Measurements from ENCODE around the gene KLHL22. TPM values are rescaled to one million over a fixed set of nuclear protein-coding genes. Genes with fewer than 3 reads are reported as not detected.

The KLHL22 gene
- total and polyA plus RNA-seq, 5 donors from 2014 or later = 40.1 to 55.6 (median 43.9) TPM

DNA sequence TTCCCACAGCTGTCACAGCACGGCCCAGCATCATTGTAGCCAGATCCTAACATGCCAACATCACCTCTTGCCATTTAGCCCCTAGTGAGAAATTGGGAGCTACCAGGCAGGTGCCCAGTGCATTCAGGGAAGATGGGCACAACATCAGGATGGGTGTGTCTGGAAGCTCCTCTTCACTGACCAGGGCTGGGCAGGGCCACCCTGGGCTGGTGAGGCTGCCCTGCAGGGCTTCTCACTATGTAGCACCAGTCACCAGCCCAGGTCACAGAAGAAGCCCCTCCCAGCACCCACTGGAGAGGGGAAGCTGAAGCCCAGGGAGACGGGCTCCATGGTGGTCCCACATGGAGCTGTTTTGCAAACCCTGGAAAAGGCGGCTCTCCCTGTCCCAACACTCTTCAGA is 87.8 kb downstream of the KLHL22 start:
- no peak for ATAC-seq (ENCODE audit: low read depth in 2 of 2)
- Histone ChIP-seq H3K36me3 (ENCODE audit: control insufficient read depth, insufficient read depth, low read length) (peaks cover 11% of the 10 kb centered on the region), H3K27me3 (ENCODE audit: control insufficient read depth, insufficient read depth, low read length) (no peaks in the 10 kb centered on the region), H3K4me1 (ENCODE audit: control insufficient read depth, insufficient read depth, low read length, poor library complexity, severe bottlenecking) (no peaks in the 10 kb centered on the region), H3K4me3 (ENCODE audit: low read depth, low read length) (no peak overlapping the region), H3K9me3 (ENCODE audit: control insufficient read depth in 2 of 2, low read length in 2 of 2) (no peaks in the 10 kb centered on the region), H3K27ac (ENCODE audit: insufficient read depth, low read length, poor library complexity, severe bottlenecking) (no peak overlapping the region)
- Mint-ChIP-seq H3K4me3 (no peak overlapping the region), H3K9me3 (peaks cover 0 to 2% (median 0%) of the 10 kb centered on the region in 7 donors), H3K27me3 (no peaks in the 10 kb centered on the region), H3K4me1 (peaks cover 4 to 11% (median 8%) of the 10 kb centered on the region in 4 donors), H3K36me3 (peaks cover 25% of the 10 kb centered on the region), H3K27ac (no peak overlapping the region)
- DNase-seq = no peak

- H3K36me3 ChIP-seq (ENCODE audit: control insufficient read depth, insufficient read depth, low read length) = peaks cover 16% of the 10 kb centered on the region
- H3K27ac Mint-ChIP-seq = no peak overlapping the region
- H3K27ac ChIP-seq (ENCODE audit: insufficient read depth, low read length, poor library complexity, severe bottlenecking) = no peak overlapping the region
- H3K4me3 ChIP-seq (ENCODE audit: low read depth, low read length) = no peak overlapping the region
- no peak for ATAC-seq (ENCODE audit: low read depth in 2 of 2)
- peaks cover 25% of the 10 kb centered on the region for H3K36me3 Mint-ChIP-seq
- H3K4me3 Mint-ChIP-seq = no peak overlapping the region
- H3K4me1 ChIP-seq (ENCODE audit: control insufficient read depth, insufficient read depth, low read length, poor library complexity, severe bottlenecking) = no peaks in the 10 kb centered on the region
- no peaks in the 10 kb centered on the region for H3K27me3 Mint-ChIP-seq
- H3K27me3 ChIP-seq (ENCODE audit: control insufficient read depth, insufficient read depth, low read length) = no peaks in the 10 kb centered on the region
- H3K9me3 ChIP-seq (ENCODE audit: control insufficient read depth in 2 of 2, low read length in 2 of 2) = no peaks in the 10 kb centered on the region
- peaks cover 4 to 11% (median 8%) of the 10 kb centered on the region in 4 donors for H3K4me1 Mint-ChIP-seq
- peaks cover 0 to 2% (median 0%) of the 10 kb centered on the region in 7 donors for H3K9me3 Mint-ChIP-seq
- DNase-seq = no peak
Observed at GRCh38 chr22:20406686-20407408, 88.7 kb downstream of the KLHL22 start.

DNA sequence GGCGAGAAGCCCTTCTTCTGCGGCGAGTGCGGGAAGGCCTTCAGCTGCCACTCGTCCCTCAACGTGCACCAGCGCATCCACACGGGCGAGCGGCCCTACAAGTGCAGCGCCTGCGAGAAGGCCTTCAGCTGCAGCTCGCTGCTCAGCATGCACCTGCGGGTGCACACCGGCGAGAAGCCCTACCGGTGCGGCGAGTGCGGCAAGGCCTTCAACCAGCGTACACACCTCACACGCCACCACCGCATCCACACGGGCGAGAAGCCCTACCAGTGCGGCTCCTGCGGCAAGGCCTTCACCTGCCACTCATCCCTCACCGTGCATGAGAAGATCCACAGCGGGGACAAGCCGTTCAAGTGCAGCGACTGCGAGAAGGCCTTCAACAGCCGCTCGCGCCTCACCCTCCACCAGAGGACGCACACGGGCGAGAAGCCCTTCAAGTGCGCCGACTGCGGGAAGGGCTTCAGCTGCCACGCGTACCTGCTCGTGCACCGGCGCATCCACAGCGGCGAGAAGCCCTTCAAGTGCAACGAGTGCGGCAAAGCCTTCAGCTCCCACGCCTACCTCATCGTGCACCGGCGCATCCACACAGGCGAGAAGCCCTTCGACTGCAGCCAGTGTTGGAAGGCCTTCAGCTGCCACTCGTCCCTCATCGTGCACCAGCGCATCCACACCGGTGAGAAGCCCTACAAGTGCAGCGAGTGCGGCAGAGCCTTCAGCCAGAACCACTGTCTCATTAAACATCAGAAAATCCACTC is 89.5 kb downstream of the KLHL22 start:
- ATAC-seq (ENCODE audit: low read depth in 2 of 2) = no peak
- H3K27me3 ChIP-seq (ENCODE audit: control insufficient read depth, insufficient read depth, low read length) = no peaks in the 10 kb centered on the region
- peaks cover 25% of the 10 kb centered on the region for H3K36me3 Mint-ChIP-seq
- no peaks in the 10 kb centered on the region for H3K9me3 ChIP-seq (ENCODE audit: control insufficient read depth in 2 of 2, low read length in 2 of 2)
- no peaks in the 10 kb centered on the region for H3K27me3 Mint-ChIP-seq
- peaks cover 18% of the 10 kb centered on the region for H3K36me3 ChIP-seq (ENCODE audit: control insufficient read depth, insufficient read depth, low read length)
- no peak overlapping the region for H3K4me3 Mint-ChIP-seq
- peaks cover 4 to 11% (median 8%) of the 10 kb centered on the region in 4 donors for H3K4me1 Mint-ChIP-seq
- H3K9me3 Mint-ChIP-seq = peaks cover 0 to 2% (median 0%) of the 10 kb centered on the region in 7 donors
- no peak for DNase-seq
- H3K27ac ChIP-seq (ENCODE audit: insufficient read depth, low read length, poor library complexity, severe bottlenecking) = no peak overlapping the region
- H3K27ac Mint-ChIP-seq = no peak overlapping the region
- no peaks in the 10 kb centered on the region for H3K4me1 ChIP-seq (ENCODE audit: control insufficient read depth, insufficient read depth, low read length, poor library complexity, severe bottlenecking)
- H3K4me3 ChIP-seq (ENCODE audit: low read depth, low read length) = no peak overlapping the region

GRCh38 chr22:20405291-20405930 is 90.2 kb downstream of the KLHL22 start:
- peak overlapping the region in 1 of 3 donors; percentile 79 for H3K27ac Mint-ChIP-seq

DNA sequence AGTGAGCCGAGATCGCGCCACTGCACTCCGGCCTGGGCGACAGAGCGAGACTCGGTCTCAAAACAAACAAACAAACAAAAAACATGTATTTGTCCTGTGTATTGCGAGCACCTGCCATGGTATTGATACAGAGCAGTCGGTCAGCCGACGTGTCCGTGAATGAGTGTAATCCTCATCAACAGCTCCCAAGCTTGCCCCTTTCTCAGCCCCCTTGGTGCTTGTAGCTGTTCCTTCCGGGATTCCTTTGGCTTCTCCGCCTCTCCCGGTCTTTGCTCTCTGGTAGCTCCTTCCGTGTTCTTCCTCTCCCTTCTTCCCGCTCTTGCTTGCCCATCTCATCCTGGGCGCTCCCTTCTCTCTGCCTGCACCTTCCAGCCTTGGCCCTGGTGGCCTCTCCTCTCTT is 90.7 kb downstream of the KLHL22 start:
- H3K27me3 Mint-ChIP-seq = no peaks in the 10 kb centered on the region
- peaks cover 25% of the 10 kb centered on the region for H3K36me3 Mint-ChIP-seq
- H3K4me3 Mint-ChIP-seq = no peak overlapping the region
- H3K9me3 Mint-ChIP-seq = peaks cover 0 to 2% (median 0%) of the 10 kb centered on the region in 7 donors
- Histone ChIP-seq H3K9me3 (ENCODE audit: control insufficient read depth in 2 of 2, low read length in 2 of 2) (no peaks in the 10 kb centered on the region), H3K4me3 (ENCODE audit: low read depth, low read length) (no peak overlapping the region), H3K27ac (ENCODE audit: insufficient read depth, low read length, poor library complexity, severe bottlenecking) (no peak overlapping the region), H3K4me1 (ENCODE audit: control insufficient read depth, insufficient read depth, low read length, poor library complexity, severe bottlenecking) (no peaks in the 10 kb centered on the region), H3K27me3 (ENCODE audit: control insufficient read depth, insufficient read depth, low read length) (no peaks in the 10 kb centered on the region), H3K36me3 (ENCODE audit: control insufficient read depth, insufficient read depth, low read length) (peaks cover 18% of the 10 kb centered on the region)
- H3K27ac Mint-ChIP-seq = peak overlapping the region in 1 of 3 donors; percentile 79
- peaks cover 4 to 11% (median 8%) of the 10 kb centered on the region in 4 donors for H3K4me1 Mint-ChIP-seq
- ATAC-seq (ENCODE audit: low read depth in 2 of 2) (no peak), DNase-seq (no peak)

More at GRCh38 chr22:20405291-20405930, 90.2 kb downstream of the KLHL22 start:
- peaks cover 0 to 2% (median 0%) of the 10 kb centered on the region in 7 donors for H3K9me3 Mint-ChIP-seq
- no peaks in the 10 kb centered on the region for H3K4me1 ChIP-seq (ENCODE audit: control insufficient read depth, insufficient read depth, low read length, poor library complexity, severe bottlenecking)
- H3K36me3 ChIP-seq (ENCODE audit: control insufficient read depth, insufficient read depth, low read length) = peaks cover 18% of the 10 kb centered on the region
- H3K27ac ChIP-seq (ENCODE audit: insufficient read depth, low read length, poor library complexity, severe bottlenecking) = no peak overlapping the region
- peaks cover 4 to 11% (median 8%) of the 10 kb centered on the region in 4 donors for H3K4me1 Mint-ChIP-seq
- no peak overlapping the region for H3K4me3 ChIP-seq (ENCODE audit: low read depth, low read length)
- no peaks in the 10 kb centered on the region for H3K27me3 Mint-ChIP-seq
- no peaks in the 10 kb centered on the region for H3K9me3 ChIP-seq (ENCODE audit: control insufficient read depth in 2 of 2, low read length in 2 of 2)
- H3K4me3 Mint-ChIP-seq = no peak overlapping the region
- ATAC-seq (ENCODE audit: low read depth in 2 of 2) = no peak
- peaks cover 25% of the 10 kb centered on the region for H3K36me3 Mint-ChIP-seq
- H3K27me3 ChIP-seq (ENCODE audit: control insufficient read depth, insufficient read depth, low read length) = no peaks in the 10 kb centered on the region
- no peak for DNase-seq

GRCh38 chr22:20403779-20404140 is 91.8 kb downstream of the KLHL22 start:
- no peaks in the 10 kb centered on the region for H3K9me3 ChIP-seq (ENCODE audit: control insufficient read depth in 2 of 2, low read length in 2 of 2)
- H3K4me3 Mint-ChIP-seq = peak overlapping the region in 1 of 4 donors; percentile 29
- no peak for ATAC-seq (ENCODE audit: low read depth in 2 of 2)
- no peak overlapping the region for H3K4me3 ChIP-seq (ENCODE audit: low read depth, low read length)
- peaks cover 18% of the 10 kb centered on the region for H3K36me3 ChIP-seq (ENCODE audit: control insufficient read depth, insufficient read depth, low read length)
- no peak for DNase-seq
- H3K27ac Mint-ChIP-seq = peak overlapping the region in 2 of 3 donors; percentile 84 to 85
- H3K4me1 Mint-ChIP-seq = peaks cover 4 to 18% (median 11%) of the 10 kb centered on the region in 4 donors
- H3K36me3 Mint-ChIP-seq = peaks cover 25% of the 10 kb centered on the region
- no peaks in the 10 kb centered on the region for H3K27me3 ChIP-seq (ENCODE audit: control insufficient read depth, insufficient read depth, low read length)
- no peaks in the 10 kb centered on the region for H3K4me1 ChIP-seq (ENCODE audit: control insufficient read depth, insufficient read depth, low read length, poor library complexity, severe bottlenecking)
- H3K27me3 Mint-ChIP-seq = no peaks in the 10 kb centered on the region
- H3K27ac ChIP-seq (ENCODE audit: insufficient read depth, low read length, poor library complexity, severe bottlenecking) = no peak overlapping the region
- peaks cover 0 to 2% (median 0%) of the 10 kb centered on the region in 7 donors for H3K9me3 Mint-ChIP-seq

DNA sequence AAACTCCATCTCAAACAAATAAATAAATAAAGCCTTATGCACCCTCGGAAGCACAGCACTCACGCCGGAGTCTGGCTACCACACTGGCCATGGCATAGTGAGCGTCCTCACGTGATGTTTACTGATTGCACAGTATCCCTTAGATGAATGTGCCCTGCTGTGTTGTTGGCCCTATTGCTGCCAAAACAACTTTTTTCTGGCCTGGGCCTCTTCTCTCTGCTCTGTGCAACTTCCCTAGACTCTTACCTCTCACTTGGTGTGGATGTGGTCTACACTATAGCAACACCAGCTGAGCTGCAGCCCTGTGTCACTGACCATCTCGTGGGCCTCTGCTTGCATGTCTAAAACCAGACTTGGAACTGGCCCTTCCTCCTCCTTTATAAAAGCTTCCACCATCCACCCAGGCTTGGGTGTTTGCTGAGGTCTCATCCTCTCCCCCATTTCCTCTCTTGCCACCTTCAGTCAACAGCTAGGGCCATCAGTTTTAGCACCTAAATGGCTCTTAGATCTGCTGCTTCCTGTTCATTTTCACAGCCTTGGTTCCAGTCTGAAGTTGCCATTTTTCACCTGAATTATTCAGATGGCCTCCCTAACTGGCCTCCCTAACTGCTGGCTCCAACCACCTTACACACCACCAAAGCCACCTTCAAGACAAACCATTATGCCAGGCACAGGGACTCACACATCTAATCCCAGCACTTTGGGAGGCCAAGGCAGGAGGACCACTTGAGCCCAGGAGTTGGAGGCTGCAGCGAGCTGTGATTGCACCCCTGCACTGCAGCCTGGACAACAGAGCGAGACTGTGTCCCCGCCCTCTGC is 92.4 kb downstream of the KLHL22 start:
- H3K27me3 ChIP-seq (ENCODE audit: control insufficient read depth, insufficient read depth, low read length) = no peaks in the 10 kb centered on the region
- H3K27ac ChIP-seq (ENCODE audit: insufficient read depth, low read length, poor library complexity, severe bottlenecking) = no peak overlapping the region
- H3K9me3 ChIP-seq (ENCODE audit: control insufficient read depth in 2 of 2, low read length in 2 of 2) = no peaks in the 10 kb centered on the region
- DNase-seq = peak in 1 of 3 donors; percentile 62
- Mint-ChIP-seq H3K9me3 (peaks cover 0 to 2% (median 0%) of the 10 kb centered on the region in 7 donors), H3K4me3 (no peak overlapping the region), H3K36me3 (peaks cover 25% of the 10 kb centered on the region), H3K27ac (peak overlapping the region; percentile 84 to 85 (median 85)), H3K27me3 (no peaks in the 10 kb centered on the region), H3K4me1 (peaks cover 4 to 18% (median 11%) of the 10 kb centered on the region in 4 donors)
- peaks cover 18% of the 10 kb centered on the region for H3K36me3 ChIP-seq (ENCODE audit: control insufficient read depth, insufficient read depth, low read length)
- no peak overlapping the region for H3K4me3 ChIP-seq (ENCODE audit: low read depth, low read length)
- no peak for ATAC-seq (ENCODE audit: low read depth in 2 of 2)
- H3K4me1 ChIP-seq (ENCODE audit: control insufficient read depth, insufficient read depth, low read length, poor library complexity, severe bottlenecking) = no peaks in the 10 kb centered on the region

All from CD4-positive, CD25-positive, alpha-beta regulatory T cell (primary cell).